Cardiac muscle cell (in vitro differentiated cells and primary cell): ENCODE measurements around the gene XCL1. TPM values are rescaled to one million over a fixed set of nuclear protein-coding genes. Genes with fewer than 3 reads are reported as not detected.

Experiments used
- DNase-seq, 2 donors: peaks; one replicate each; pipeline versions ENCODE4 v3.0.0 to v3.0.0-alpha.2; 2010 to 2017; ENCODE audit warnings: low read depth in 1 of 2, low spot score in 1 of 2
- H3K27ac ChIP-seq: fragments of 200-600 bp; sonication (generic); 2 replicates; pipeline ENCODE4 v1.5.1; 2016
- H3K27me3 ChIP-seq: fragments of 200-600 bp; sonication (generic); 2 replicates; pipeline ENCODE4 v1.6.0; 2016; ENCODE audit warnings: control low read depth
- H3K36me3 ChIP-seq: fragments of 200-600 bp; sonication (generic); 2 replicates; pipeline ENCODE4 v1.5.1; 2016; ENCODE audit warnings: control low read depth
- H3K4me1 ChIP-seq: fragments of 200-600 bp; sonication (generic); 2 replicates; pipeline ENCODE4 v1.8.1; 2017; ENCODE audit warnings: low read depth, mild to moderate bottlenecking, mixed run types
- H3K4me3 ChIP-seq: fragments of 200-600 bp; sonication (generic); 2 replicates; pipeline ENCODE4 v1.5.1; 2016; ENCODE audit warnings: mild to moderate bottlenecking
- H3K9me3 ChIP-seq: fragments of 200-600 bp; sonication (generic); 2 replicates; pipeline ENCODE4 v1.5.1; 2017; ENCODE audit warnings: low read depth, mild to moderate bottlenecking, control low read depth
- polyA plus RNA-seq: library from polyadenylated mRNA; unstranded; fragments of >200 nt; fragmentation: Nextera tagmentation; extraction: Ambion mirVana; gene quantifications from 2 replicates; pipeline ENCODE4 v1.2.1, GENCODE V29; 2016
- total RNA-seq: library from RNA; depleted of rRNA; stranded (reverse); fragments of >200 nt; gene quantifications from 2 replicates; pipeline ENCODE4 v1.2.3, GENCODE V29; 2016
- TF ChIP-seq, protein P1 (sequence below): IDR thresholded peaks from 2 replicates; pipeline ENCODE4 v1.5.1; 2012; ENCODE audit warnings: low read depth, mild to moderate bottlenecking, low read length

XCL1 gene
- total and polyA plus RNA-seq, 2 experiments from 2014 or later: 0.54 to 1.6 TPM

DNA sequence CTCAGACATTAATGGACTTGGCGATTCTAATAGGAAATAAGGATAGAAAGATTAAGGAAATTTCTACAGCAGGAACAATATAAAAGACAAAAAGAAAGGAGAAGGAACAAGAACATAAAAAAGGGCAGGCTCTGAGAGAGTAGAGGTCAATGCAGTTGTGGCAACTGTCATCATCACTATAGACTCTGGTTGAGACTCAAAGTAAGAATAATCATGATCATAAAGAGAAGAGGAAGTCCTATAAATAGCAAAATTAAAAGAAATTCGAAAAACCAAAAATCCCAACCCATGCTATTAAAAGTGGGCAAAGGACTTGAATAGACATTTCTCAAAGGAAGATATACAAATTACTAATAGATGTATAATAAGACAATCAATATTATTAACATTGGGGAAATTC, 14.4 kb upstream of the XCL1 start:
- H3K36me3 ChIP-seq: no peaks in the 10 kb centered on the region
- DNase-seq: no peak
- no peaks in the 10 kb centered on the region for H3K27me3 ChIP-seq
- H3K9me3 ChIP-seq: no peaks in the 10 kb centered on the region
- no peak overlapping the region for H3K4me3 ChIP-seq
- H3K27ac ChIP-seq: no peak overlapping the region
- H3K4me1 ChIP-seq: no peaks in the 10 kb centered on the region
- TF ChIP-seq, protein P1, sequence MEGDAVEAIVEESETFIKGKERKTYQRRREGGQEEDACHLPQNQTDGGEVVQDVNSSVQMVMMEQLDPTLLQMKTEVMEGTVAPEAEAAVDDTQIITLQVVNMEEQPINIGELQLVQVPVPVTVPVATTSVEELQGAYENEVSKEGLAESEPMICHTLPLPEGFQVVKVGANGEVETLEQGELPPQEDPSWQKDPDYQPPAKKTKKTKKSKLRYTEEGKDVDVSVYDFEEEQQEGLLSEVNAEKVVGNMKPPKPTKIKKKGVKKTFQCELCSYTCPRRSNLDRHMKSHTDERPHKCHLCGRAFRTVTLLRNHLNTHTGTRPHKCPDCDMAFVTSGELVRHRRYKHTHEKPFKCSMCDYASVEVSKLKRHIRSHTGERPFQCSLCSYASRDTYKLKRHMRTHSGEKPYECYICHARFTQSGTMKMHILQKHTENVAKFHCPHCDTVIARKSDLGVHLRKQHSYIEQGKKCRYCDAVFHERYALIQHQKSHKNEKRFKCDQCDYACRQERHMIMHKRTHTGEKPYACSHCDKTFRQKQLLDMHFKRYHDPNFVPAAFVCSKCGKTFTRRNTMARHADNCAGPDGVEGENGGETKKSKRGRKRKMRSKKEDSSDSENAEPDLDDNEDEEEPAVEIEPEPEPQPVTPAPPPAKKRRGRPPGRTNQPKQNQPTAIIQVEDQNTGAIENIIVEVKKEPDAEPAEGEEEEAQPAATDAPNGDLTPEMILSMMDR: no peak

DNA sequence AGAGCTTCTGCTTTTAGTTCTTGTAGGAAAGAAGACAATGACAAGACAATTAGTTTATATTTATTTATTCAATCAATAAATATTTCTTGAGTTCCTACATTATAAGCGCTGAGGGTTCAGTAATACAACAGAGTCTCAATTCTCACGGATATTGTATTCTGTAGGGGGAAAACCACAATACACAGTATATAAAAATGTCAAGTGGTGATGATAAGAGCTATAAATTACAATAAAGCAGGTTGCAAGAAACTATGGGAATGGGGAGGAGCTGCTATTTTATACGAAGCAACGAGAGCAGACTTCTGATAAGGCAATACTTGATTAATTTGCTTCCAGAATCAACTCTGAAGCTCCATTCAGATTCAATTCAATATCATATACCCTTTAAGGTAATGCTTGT, 10.6 kb upstream of the XCL1 start:
- no peaks in the 10 kb centered on the region for H3K9me3 ChIP-seq
- DNase-seq: no peak
- H3K36me3 ChIP-seq: no peaks in the 10 kb centered on the region
- no peak overlapping the region for H3K4me3 ChIP-seq
- no peaks in the 10 kb centered on the region for H3K27me3 ChIP-seq
- peaks cover 7% of the 10 kb centered on the region for H3K4me1 ChIP-seq
- H3K27ac ChIP-seq: no peak overlapping the region
- TF ChIP-seq, protein P1: no peak

DNA sequence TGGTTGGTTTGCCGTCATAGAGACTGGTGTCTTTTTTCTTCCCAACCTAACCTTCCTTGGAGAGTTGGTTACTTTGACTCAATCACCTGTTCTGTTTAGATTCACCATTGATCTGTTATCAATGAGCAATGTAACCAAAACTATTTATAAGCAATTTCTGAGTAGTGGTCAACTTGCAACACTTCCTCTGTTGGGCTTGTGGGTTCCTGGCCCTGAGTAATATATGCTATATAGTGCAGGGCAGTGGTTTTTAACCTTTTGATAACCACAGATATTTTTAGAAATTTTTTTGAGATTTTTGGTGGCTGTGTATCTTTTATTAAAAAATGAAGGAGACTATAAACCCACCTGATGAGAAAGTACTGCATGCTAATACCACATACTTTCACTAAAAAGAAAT, 9.4 kb upstream of the XCL1 start:
- Histone ChIP-seq H3K27ac (no peak overlapping the region), H3K27me3 (no peaks in the 10 kb centered on the region), H3K36me3 (no peaks in the 10 kb centered on the region), H3K4me1 (peaks cover 7% of the 10 kb centered on the region), H3K9me3 (no peaks in the 10 kb centered on the region), H3K4me3 (no peak overlapping the region)
- no peak for DNase-seq
- TF ChIP-seq, protein P1: no peak

DNA sequence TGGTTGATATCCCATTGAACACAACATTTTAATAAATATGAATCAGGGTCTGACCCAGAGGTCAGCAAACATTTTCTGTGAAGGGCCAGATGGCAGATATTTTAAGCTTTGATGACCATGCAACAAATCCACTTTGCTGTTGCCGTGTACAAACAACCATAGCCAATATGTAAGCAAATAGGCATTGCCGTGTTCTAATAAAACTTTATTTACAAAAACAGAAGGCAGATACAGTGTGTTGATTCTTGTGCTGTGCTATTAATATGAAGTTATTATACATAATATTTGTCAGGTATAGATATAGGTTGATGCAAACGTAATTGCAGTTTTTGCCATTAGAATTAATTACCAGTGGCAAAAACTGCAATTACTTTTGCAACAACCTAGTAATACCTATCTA, 8.8 kb upstream of the XCL1 start:
- Histone ChIP-seq H3K36me3 (no peaks in the 10 kb centered on the region), H3K9me3 (no peaks in the 10 kb centered on the region), H3K27me3 (no peaks in the 10 kb centered on the region), H3K27ac (no peak overlapping the region), H3K4me3 (no peak overlapping the region), H3K4me1 (peaks cover 7% of the 10 kb centered on the region)
- no peak for DNase-seq
- TF ChIP-seq, protein P1: no peak

DNA sequence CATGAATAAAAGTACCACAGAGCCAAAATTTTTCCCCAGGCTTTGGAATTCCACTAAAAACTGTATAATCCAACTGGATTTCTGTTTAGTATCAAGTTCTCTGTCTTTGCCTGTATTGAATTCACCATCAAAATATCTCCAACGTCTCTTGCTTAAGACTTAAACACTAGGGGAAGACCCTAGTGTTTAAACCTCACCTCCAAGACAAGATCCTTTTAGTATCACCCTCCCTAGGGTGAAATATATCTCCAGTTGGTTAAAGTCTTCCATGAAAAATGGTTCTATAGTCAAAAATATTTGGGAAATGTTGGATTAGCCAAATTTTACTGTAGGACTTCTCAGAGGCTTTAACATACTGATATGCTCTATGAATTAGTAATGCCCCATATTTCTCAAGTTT, 8.1 kb upstream of the XCL1 start:
- Histone ChIP-seq H3K36me3 (no peaks in the 10 kb centered on the region), H3K4me3 (no peak overlapping the region), H3K9me3 (no peaks in the 10 kb centered on the region), H3K4me1 (peaks cover 7% of the 10 kb centered on the region), H3K27me3 (no peaks in the 10 kb centered on the region), H3K27ac (no peak overlapping the region)
- TF ChIP-seq, protein P1: no peak
- DNase-seq: no peak

DNA sequence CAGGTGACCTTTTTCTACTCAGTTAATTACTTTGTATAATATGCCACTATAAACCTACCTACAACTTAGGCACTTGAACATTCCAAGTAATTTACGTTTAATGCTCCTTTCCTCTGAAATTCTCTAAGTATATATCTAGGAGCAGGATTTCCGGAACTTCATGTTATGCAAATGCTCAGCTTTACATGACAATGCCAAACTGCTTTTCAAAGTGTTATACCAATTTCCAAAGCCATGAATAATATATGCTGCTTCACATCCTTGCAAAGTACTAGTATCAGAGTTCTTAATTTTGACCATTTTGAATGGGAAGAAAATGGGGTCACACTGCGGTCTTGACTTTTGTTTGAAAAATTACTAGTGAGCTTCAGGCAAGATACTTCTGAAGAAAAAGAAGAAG, 5.8 kb upstream of the XCL1 start:
- no peak for DNase-seq
- H3K4me3 ChIP-seq: no peak overlapping the region
- peaks cover 10% of the 10 kb centered on the region for H3K4me1 ChIP-seq
- H3K36me3 ChIP-seq: no peaks in the 10 kb centered on the region
- TF ChIP-seq, protein P1: no peak
- no peaks in the 10 kb centered on the region for H3K27me3 ChIP-seq
- no peaks in the 10 kb centered on the region for H3K9me3 ChIP-seq
- H3K27ac ChIP-seq: no peak overlapping the region
